Panc1 (cell line): ENCODE measurements around the gene ARHGAP18.

Experiments used
- POLR2AphosphoS5 ChIP-seq: IDR thresholded peaks from 2 replicates; pipeline ENCODE4 v1.6.1; 2012; ENCODE audit warnings: mild to moderate bottlenecking, low read depth, low read length, moderate library complexity
- SIN3A ChIP-seq: IDR thresholded peaks from 2 replicates; pipeline ENCODE4 v1.6.1; 2012; ENCODE audit warnings: low read depth, mild to moderate bottlenecking, low read length, moderate library complexity, borderline replicate concordance; ENCODE audit not compliant: insufficient read depth
- TF ChIP-seq, protein P1 (sequence below): fragments of 450-650 bp; IDR thresholded peaks from 2 replicates; pipeline ENCODE4 v1.5.1; 2017; ENCODE audit warnings: mild to moderate bottlenecking

DNA sequence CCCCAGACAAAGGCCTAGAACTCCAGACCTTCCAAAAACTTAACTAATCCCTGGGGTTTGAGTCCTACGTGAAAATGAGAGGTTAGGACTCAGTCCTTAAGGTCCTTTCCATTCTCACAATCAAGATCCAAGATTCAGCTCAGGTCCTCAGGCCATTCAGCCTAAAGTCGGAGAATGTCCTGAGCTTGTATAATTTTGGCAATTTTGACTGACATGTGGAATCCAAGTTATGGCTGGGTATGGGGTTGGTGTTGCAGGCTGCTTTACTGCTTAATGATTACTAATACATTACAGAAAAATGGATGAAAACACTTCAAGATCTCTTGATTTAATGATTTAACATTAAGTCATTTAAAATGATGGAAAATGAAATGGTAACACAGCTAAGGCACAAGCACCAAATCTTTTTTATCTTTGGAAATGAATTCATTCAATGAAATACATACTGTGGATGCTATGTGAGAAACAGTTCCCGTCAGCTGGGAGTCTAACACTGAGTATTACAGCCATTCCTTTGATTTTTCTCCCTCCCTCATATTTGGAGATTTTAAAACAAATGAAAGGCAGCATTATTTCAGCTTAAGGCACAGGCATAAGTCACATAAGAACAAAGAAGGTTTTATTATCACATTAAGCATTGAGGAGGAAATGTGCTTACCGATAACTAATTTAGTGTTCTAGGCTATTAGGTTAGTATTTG lies 1.3 kb downstream of the ARHGAP18 start:
- TF ChIP-seq POLR2AphosphoS5 (no peak), SIN3A (no peak)
- TF ChIP-seq, protein P1, sequence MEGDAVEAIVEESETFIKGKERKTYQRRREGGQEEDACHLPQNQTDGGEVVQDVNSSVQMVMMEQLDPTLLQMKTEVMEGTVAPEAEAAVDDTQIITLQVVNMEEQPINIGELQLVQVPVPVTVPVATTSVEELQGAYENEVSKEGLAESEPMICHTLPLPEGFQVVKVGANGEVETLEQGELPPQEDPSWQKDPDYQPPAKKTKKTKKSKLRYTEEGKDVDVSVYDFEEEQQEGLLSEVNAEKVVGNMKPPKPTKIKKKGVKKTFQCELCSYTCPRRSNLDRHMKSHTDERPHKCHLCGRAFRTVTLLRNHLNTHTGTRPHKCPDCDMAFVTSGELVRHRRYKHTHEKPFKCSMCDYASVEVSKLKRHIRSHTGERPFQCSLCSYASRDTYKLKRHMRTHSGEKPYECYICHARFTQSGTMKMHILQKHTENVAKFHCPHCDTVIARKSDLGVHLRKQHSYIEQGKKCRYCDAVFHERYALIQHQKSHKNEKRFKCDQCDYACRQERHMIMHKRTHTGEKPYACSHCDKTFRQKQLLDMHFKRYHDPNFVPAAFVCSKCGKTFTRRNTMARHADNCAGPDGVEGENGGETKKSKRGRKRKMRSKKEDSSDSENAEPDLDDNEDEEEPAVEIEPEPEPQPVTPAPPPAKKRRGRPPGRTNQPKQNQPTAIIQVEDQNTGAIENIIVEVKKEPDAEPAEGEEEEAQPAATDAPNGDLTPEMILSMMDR = no peak
